Liver (tissue), 9 donors: ENCODE data around the gene NAP1L4. TPM values are rescaled to one million over a fixed set of nuclear protein-coding genes. Genes with fewer than 3 reads are reported as not detected.

Experiments used
- DNase-seq: peaks from one replicate; pipeline ENCODE4 v3.0.0-alpha.2; 2017; ENCODE audit warnings: low spot score
- H3K27ac ChIP-seq, 2 donors: one replicate each; pipeline ENCODE4 v1.7.0; 2013; ENCODE audit warnings: inconsistent platforms in 2 of 2, low read length in 2 of 2, control low read depth in 1 of 2, low read depth in 1 of 2, mild to moderate bottlenecking in 1 of 2
- H3K27me3 ChIP-seq, 4 donors: one replicate each; pipeline versions ENCODE4 v1.6.1 to v1.7.0; 2013; ENCODE audit warnings: low read length in 3 of 4, inconsistent platforms in 1 of 4, mild to moderate bottlenecking in 1 of 4, moderate library complexity in 1 of 4; ENCODE audit not compliant: control insufficient read depth in 4 of 4, insufficient read depth in 4 of 4
- H3K36me3 ChIP-seq, 4 donors: one replicate each; pipeline versions ENCODE4 v1.6.1 to v1.7.0; 2013; ENCODE audit warnings: low read length in 3 of 4, mild to moderate bottlenecking in 3 of 4, low read depth in 1 of 4, moderate library complexity in 1 of 4; ENCODE audit not compliant: control insufficient read depth in 4 of 4, insufficient read depth in 3 of 4
- H3K4me1 ChIP-seq, 4 donors: one replicate each; pipeline versions ENCODE4 v1.6.1 to v1.7.0; 2013; ENCODE audit warnings: low read length in 3 of 4, mild to moderate bottlenecking in 3 of 4, moderate library complexity in 1 of 4; ENCODE audit not compliant: control insufficient read depth in 4 of 4, insufficient read depth in 4 of 4
- H3K4me3 ChIP-seq, 3 donors: one replicate each; pipeline versions ENCODE4 v1.6.1 to v1.7.0; 2013; ENCODE audit warnings: low read length in 3 of 3, control low read depth in 1 of 3, low read depth in 1 of 3, mild to moderate bottlenecking in 1 of 3
- H3K9ac ChIP-seq, 2 donors: one replicate each; pipeline ENCODE4 v1.7.0; 2013; ENCODE audit warnings: low read length in 2 of 2, mild to moderate bottlenecking in 2 of 2, moderate library complexity in 2 of 2, control low read depth in 1 of 2, low read depth in 1 of 2
- H3K9me3 ChIP-seq, 4 donors: one replicate each; pipeline versions ENCODE4 v1.6.1 to v1.7.0; 2013; ENCODE audit warnings: low read length in 3 of 4; ENCODE audit not compliant: control insufficient read depth in 4 of 4
- EGR1 ChIP-seq, 2 donors: IDR thresholded peaks; 2 replicates each; pipeline ENCODE4 v1.6.1; 2016 to 2018; ENCODE audit warnings: antibody characterized with exemption in 2 of 2, low read depth in 2 of 2
- FOXA2 ChIP-seq: IDR thresholded peaks from 2 replicates; pipeline ENCODE4 v1.6.1; 2016; ENCODE audit warnings: antibody characterized with exemption
- GABPA ChIP-seq, 2 donors: IDR thresholded peaks in 1 of 2; conservative IDR thresholded peaks in 1 of 2; 2 replicates each; pipeline ENCODE4 v1.6.1; 2016; ENCODE audit warnings: antibody characterized with exemption in 2 of 2, mild to moderate bottlenecking in 1 of 2, moderate library complexity in 1 of 2
- HNF4G ChIP-seq: IDR thresholded peaks from 2 replicates; pipeline ENCODE4 v1.6.1; 2016; ENCODE audit warnings: antibody characterized with exemption
- JUND ChIP-seq, 2 donors: IDR thresholded peaks; 2 replicates each; pipeline ENCODE4 v1.6.1; 2016; ENCODE audit warnings: antibody characterized with exemption in 2 of 2
- NR2F2 ChIP-seq: IDR thresholded peaks from 2 replicates; pipeline ENCODE4 v1.6.1; 2016; ENCODE audit warnings: antibody characterized with exemption
- RAD21 ChIP-seq, 2 donors: IDR thresholded peaks; 2 replicates each; pipeline ENCODE4 v1.6.1; 2016; ENCODE audit warnings: antibody characterized with exemption in 2 of 2, mild to moderate bottlenecking in 2 of 2
- RXRA ChIP-seq, 2 donors: IDR thresholded peaks; 2 replicates each; pipeline ENCODE4 v1.6.1; 2017 to 2018; ENCODE audit warnings: antibody characterized with exemption in 2 of 2, mild to moderate bottlenecking in 1 of 2
- SP1 ChIP-seq: IDR thresholded peaks from 2 replicates; pipeline ENCODE4 v1.6.1; 2018; ENCODE audit warnings: antibody characterized with exemption, mild to moderate bottlenecking
- TAF1 ChIP-seq: conservative IDR thresholded peaks from 2 replicates; pipeline ENCODE4 v1.6.1; 2016; ENCODE audit warnings: antibody characterized with exemption, mild to moderate bottlenecking
- YY1 ChIP-seq: IDR thresholded peaks from 2 replicates; pipeline ENCODE4 v1.6.1; 2016; ENCODE audit warnings: antibody characterized with exemption, mild to moderate bottlenecking
- WGBS: extraction: QIAGEN DNeasy Blood & Tissue Kit; methylation state at CpG from one replicate; pipeline ENCODE4 v1.1.7; 2013; 5-methylcytosine and 5-hydroxymethylcytosine counted together
- polyA plus RNA-seq, 2 donors: library from polyadenylated mRNA; stranded (reverse) in 1 of 2; unstranded in 1 of 2; fragments of 200-250 nt in 1 of 2; fragments of >200 nt in 1 of 2; fragmentation: Nextera tagmentation in 1 of 2; extraction: Ambion mirVana in 1 of 2; gene quantifications; one replicate each; pipeline versions ENCODE4 v1.2.1 to v1.2.3, GENCODE V29; 2013 to 2015
- total RNA-seq, 2 donors: library from RNA; depleted of rRNA; stranded (reverse); fragments of >200 nt; gene quantifications; one replicate each; pipeline ENCODE4 v1.2.3, GENCODE V29; 2014
- TF ChIP-seq, protein P1 (sequence below): IDR thresholded peaks from 2 replicates; pipeline ENCODE4 v1.6.1; 2016; ENCODE audit warnings: antibody characterized with exemption
- TF ChIP-seq, protein P2 (sequence below): IDR thresholded peaks from 2 replicates; pipeline ENCODE4 v1.6.1; 2016; ENCODE audit warnings: antibody characterized with exemption
- TF ChIP-seq, protein P3 (sequence below): IDR thresholded peaks from 2 replicates; pipeline ENCODE4 v1.6.1; 2016; ENCODE audit warnings: antibody characterized with exemption, mild to moderate bottlenecking
- TF ChIP-seq, protein P4 (sequence below): fragments of 150-350 bp; IDR thresholded peaks from 2 replicates; pipeline ENCODE4 v1.5.1; 2017; ENCODE audit warnings: improper control_type of control experiment, low read depth, low read length; ENCODE audit not compliant: missing input control
- TF ChIP-seq, protein P5 (sequence below): IDR thresholded peaks from 2 replicates; pipeline ENCODE4 v1.6.1; 2016; ENCODE audit warnings: antibody characterized with exemption
- donor health status: healthy.
- donor health status: healthy.
- donor health status: healthy.
- donor health status: healthy.
- donor health status: healthy.

NAP1L4 gene
- total and polyA plus RNA-seq, 4 donors, result 33.2 to 110 (median 46.7) TPM

DNA sequence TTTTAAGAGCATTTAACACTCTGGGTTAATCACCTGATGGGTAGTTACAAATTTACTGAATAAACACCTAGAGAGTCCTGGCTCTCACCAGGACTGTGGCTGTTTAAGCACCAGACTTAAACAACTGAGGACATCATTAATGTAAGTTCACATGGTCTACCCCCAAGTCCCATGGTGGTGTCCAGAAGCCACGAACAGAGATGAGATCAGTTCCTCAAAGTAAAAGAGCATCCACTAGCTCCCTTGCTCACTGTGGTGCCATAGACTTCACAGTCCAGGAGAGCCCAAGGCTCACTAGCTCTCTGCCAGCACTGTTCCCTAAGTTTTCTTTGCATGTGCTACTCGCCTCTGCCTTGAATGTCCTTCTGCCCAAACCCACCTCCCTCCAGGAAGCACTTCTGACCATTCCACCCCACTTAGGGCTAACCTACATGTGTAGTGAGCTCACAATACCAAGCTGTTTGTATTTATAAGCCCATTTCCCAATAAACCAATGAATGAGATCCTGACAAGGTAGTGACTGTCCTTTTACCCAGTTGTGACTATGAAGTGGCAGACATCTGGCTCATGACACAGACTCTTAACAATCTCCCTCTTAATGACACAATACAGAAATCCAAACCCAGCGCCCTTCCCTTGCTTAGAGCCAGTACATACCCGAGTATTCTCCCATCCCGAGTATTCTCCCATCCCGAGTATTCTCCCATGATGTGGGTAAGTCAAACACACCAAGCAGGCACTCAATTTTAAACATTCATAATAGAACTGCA, 15.7 kb downstream of the NAP1L4 start:
- H3K4me1 ChIP-seq, result no peaks in the 10 kb centered on the region
- no peak overlapping the region for H3K9ac ChIP-seq
- H3K36me3 ChIP-seq, result peaks cover 9 to 57% (median 49%) of the 10 kb centered on the region in 4 donors
- no peaks in the 10 kb centered on the region for H3K27me3 ChIP-seq
- no peaks in the 10 kb centered on the region for H3K9me3 ChIP-seq
- TF ChIP-seq NR2F2 (no peak), HNF4G (no peak), RXRA (IDR thresholded peaks at IDR 0.05) (no peak), RAD21 (IDR thresholded peaks at IDR 0.05) (no peak), YY1 (no peak), JUND (IDR thresholded peaks at IDR 0.05) (no peak), FOXA2 (no peak), SP1 (no peak), GABPA (IDR thresholded peaks at IDR 0.05 in 1 of 2, conservative IDR thresholded peaks at IDR 0.05 in 1 of 2) (no peak), TAF1 (no peak), EGR1 (IDR thresholded peaks at IDR 0.05; ENCODE audit: low read depth in 2 of 2) (no peak)
- TF ChIP-seq, protein P1, sequence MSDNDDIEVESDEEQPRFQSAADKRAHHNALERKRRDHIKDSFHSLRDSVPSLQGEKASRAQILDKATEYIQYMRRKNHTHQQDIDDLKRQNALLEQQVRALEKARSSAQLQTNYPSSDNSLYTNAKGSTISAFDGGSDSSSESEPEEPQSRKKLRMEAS, result no peak
- TF ChIP-seq, protein P2, sequence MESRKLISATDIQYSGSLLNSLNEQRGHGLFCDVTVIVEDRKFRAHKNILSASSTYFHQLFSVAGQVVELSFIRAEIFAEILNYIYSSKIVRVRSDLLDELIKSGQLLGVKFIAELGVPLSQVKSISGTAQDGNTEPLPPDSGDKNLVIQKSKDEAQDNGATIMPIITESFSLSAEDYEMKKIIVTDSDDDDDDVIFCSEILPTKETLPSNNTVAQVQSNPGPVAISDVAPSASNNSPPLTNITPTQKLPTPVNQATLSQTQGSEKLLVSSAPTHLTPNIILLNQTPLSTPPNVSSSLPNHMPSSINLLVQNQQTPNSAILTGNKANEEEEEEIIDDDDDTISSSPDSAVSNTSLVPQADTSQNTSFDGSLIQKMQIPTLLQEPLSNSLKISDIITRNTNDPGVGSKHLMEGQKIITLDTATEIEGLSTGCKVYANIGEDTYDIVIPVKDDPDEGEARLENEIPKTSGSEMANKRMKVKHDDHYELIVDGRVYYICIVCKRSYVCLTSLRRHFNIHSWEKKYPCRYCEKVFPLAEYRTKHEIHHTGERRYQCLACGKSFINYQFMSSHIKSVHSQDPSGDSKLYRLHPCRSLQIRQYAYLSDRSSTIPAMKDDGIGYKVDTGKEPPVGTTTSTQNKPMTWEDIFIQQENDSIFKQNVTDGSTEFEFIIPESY, result no peak
- TF ChIP-seq, protein P3, sequence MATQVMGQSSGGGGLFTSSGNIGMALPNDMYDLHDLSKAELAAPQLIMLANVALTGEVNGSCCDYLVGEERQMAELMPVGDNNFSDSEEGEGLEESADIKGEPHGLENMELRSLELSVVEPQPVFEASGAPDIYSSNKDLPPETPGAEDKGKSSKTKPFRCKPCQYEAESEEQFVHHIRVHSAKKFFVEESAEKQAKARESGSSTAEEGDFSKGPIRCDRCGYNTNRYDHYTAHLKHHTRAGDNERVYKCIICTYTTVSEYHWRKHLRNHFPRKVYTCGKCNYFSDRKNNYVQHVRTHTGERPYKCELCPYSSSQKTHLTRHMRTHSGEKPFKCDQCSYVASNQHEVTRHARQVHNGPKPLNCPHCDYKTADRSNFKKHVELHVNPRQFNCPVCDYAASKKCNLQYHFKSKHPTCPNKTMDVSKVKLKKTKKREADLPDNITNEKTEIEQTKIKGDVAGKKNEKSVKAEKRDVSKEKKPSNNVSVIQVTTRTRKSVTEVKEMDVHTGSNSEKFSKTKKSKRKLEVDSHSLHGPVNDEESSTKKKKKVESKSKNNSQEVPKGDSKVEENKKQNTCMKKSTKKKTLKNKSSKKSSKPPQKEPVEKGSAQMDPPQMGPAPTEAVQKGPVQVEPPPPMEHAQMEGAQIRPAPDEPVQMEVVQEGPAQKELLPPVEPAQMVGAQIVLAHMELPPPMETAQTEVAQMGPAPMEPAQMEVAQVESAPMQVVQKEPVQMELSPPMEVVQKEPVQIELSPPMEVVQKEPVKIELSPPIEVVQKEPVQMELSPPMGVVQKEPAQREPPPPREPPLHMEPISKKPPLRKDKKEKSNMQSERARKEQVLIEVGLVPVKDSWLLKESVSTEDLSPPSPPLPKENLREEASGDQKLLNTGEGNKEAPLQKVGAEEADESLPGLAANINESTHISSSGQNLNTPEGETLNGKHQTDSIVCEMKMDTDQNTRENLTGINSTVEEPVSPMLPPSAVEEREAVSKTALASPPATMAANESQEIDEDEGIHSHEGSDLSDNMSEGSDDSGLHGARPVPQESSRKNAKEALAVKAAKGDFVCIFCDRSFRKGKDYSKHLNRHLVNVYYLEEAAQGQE, result no peak
- TF ChIP-seq, protein P4, sequence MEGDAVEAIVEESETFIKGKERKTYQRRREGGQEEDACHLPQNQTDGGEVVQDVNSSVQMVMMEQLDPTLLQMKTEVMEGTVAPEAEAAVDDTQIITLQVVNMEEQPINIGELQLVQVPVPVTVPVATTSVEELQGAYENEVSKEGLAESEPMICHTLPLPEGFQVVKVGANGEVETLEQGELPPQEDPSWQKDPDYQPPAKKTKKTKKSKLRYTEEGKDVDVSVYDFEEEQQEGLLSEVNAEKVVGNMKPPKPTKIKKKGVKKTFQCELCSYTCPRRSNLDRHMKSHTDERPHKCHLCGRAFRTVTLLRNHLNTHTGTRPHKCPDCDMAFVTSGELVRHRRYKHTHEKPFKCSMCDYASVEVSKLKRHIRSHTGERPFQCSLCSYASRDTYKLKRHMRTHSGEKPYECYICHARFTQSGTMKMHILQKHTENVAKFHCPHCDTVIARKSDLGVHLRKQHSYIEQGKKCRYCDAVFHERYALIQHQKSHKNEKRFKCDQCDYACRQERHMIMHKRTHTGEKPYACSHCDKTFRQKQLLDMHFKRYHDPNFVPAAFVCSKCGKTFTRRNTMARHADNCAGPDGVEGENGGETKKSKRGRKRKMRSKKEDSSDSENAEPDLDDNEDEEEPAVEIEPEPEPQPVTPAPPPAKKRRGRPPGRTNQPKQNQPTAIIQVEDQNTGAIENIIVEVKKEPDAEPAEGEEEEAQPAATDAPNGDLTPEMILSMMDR, result no peak
- TF ChIP-seq, protein P5, sequence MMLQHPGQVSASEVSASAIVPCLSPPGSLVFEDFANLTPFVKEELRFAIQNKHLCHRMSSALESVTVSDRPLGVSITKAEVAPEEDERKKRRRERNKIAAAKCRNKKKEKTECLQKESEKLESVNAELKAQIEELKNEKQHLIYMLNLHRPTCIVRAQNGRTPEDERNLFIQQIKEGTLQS, result no peak
- no peak for DNase-seq
- no peak overlapping the region for H3K4me3 ChIP-seq
- WGBS, result 90% methylated on average over 6 of the region's 6 CpGs
- H3K27ac ChIP-seq, result no peak overlapping the region
